HG03066 (cell line): ENCODE data around the gene GLIS1.

ENCODE experiments used
- ATAC-seq: cut with Tn5 transposase; IDR thresholded peaks from one replicate; pipeline ENCODE4 v1.9.1; 2021; ENCODE audit warnings: low read depth; ENCODE audit not compliant: unreplicated experiment

Gene GLIS1

GRCh38 chr1:53517109-53517508 lies 221.9 kb downstream of the GLIS1 start:
- no peak for ATAC-seq

DNA sequence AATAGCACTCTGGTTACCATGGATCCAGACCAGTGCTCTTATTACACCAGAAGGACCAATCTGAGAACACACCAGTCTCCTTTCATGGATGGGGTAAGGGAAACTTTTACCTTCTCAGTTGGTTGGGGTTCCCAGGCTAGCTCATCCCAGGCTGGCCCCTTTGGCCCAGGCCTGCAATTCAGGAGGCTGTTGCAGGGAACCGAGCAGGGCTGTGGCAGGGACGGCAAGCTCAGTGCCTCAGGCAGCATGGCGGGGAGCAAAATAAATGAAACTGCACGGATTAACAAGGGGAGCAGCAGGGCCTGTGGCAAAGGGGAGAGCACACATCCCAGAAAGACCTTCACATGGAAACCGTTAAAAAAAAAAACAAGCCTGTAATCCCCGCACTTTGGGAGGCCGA lies 222.8 kb downstream of the GLIS1 start:
- no peak for ATAC-seq

DNA sequence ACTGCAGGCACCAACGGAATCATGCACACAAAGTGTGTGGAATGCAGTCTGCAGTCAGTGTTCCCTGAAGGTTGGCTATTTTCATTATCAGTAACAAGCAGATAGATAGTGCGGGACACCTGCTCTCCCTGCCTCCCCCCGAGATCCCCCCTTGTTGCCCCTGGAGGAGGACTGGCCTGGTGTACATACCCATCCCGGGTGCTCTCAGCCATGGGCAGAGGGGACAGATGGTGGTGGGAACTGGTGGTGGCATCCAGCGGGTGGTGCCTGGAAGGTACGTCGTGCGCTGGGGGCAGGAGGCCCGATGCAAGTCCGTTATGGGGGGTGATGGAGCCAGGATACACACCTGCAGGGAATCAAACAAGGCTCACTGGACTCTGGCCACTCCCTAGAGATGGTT lies 224.5 kb downstream of the GLIS1 start:
- ATAC-seq = no peak

DNA sequence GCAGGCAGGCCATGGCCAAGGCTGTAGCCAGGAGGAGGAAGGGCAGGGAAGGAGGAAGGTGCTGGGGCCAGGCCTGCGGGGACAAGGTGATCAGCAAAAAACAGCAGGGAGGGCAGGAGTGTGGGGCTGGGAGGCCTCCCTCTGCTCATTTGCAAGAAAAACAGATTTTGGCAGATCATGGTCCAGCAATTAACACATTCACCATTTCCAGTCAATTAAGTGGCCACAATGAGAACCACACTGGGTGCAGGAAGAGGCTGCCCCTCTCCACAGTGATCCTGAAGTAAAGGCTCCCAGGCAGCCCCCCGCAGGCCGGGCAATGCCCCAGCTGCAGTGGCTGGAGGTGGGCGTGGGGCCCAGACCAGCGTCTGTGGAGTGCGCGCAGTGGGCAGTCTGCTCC lies 225.1 kb downstream of the GLIS1 start:
- ATAC-seq = no peak

DNA sequence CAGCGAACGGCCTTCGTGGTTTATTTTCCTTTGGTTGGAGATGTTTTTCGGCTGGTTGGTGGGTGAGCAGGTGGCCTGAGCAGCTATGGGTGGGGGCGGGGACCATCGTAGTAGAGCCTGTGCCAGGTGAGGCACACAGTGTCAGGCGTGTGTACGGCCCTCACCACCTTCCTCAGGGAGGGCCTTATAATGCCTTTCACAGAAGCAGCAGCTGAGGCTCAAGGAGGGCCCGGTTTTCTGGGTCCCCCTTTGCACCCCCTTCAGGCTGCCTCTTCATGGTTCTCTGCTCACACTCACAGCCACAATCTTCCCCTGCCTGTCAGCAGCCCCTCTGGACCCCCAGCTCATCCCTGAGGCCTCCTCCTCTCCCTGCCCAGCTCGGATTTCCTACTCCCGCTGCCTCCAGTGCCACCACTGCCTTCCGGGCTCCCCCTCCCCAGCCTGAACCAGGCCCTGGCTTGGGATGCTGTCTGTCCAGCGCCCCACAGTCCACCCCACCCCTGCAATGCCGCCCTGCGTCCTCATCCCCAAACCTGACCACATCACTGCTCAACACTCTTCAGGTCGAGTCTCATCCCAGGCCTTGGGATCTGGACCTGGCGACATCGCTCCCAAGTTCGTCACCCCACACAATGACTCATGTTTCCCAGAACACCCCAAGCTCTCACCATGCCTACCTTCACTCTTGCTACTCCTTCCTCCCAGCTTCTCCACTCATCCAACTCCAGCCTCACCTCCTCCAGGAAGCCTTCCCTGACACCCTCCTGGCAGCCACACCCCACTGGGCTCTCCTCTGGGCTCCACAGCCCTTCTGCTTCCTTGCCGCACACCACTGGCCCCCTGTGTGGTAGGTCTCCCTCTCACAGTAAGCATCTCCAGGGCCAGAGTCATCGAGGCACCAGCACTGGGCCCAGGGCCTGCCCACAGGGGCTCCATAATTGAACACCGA lies 225.9 kb downstream of the GLIS1 start:
- no peak for ATAC-seq

DNA sequence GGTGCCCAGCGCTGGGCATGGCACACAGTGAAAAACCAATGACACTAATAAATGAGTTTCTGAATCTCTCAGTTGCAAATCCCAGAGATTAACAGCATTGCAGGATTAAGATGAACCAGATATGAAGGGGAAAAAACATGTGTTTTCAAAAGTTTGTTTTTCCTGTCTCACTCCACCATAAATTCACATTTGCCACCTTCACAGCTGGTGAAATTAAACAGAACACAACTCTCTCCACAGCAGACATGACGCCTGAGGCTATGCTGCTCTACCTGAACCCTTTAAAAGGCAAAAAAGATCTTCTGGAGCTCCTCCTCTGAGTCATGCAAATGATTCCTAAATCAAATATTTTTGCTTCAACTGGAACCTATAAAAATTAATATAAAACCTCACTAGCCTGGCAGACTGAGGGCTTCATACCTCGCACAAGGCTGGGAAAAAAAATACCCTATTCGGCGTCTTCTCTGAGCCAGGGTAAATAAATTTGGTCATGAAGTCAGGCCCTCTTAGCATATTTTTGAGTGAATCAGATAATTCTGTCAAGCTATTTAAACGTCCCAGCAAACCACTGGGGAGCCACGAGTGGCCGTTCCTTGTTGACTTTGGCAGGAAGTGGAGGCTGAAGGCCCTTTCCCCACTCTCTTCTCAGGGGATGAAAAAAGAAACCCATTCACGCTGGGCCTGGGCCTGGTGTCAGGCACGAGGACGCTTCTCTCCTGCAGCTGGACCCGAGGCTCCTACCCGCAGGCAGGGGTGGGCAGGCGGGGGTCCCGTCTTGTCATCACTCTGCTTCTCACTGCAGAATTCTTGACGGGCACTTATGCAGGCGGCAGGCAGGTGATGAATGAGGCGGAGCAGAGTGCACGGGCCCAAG lies 226.8 kb downstream of the GLIS1 start:
- ATAC-seq = no peak

- no peak for ATAC-seq
These were observed 227.5 kb downstream of the GLIS1 start for GRCh38 chr1:53511323-53511932.

DNA sequence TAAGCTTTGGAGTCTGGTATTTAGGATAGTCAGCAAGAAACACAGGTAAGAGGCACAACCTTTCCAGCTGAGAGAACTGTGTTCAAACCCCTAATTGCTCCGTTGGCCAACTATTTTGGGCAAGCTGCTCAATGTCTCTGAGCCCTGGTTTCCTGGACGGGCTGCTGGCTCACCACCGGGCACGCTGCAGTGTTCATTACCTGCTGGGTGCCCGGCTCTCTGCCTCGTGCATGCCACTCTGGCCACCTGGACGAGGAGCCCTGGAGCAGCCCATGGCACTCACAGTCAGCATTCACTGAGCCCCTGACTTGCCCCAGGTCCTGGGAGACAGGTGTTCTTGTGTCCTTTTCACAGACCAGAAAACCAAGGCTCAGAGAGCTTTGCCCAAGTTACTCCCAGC lies 228.7 kb downstream of the GLIS1 start:
- ATAC-seq = no peak

- no peak for ATAC-seq
These were observed 229.2 kb downstream of the GLIS1 start for GRCh38 chr1:53509775-53510174.

- ATAC-seq = no peak
These were observed 229.8 kb downstream of the GLIS1 start for GRCh38 chr1:53508991-53509666.

GRCh38 chr1:53508056-53508990 lies 230.6 kb downstream of the GLIS1 start:
- no peak for ATAC-seq

GRCh38 chr1:53507116-53507820 lies 231.7 kb downstream of the GLIS1 start:
- no peak for ATAC-seq

GRCh38 chr1:53506355-53507050 lies 232.5 kb downstream of the GLIS1 start:
- no peak for ATAC-seq

DNA sequence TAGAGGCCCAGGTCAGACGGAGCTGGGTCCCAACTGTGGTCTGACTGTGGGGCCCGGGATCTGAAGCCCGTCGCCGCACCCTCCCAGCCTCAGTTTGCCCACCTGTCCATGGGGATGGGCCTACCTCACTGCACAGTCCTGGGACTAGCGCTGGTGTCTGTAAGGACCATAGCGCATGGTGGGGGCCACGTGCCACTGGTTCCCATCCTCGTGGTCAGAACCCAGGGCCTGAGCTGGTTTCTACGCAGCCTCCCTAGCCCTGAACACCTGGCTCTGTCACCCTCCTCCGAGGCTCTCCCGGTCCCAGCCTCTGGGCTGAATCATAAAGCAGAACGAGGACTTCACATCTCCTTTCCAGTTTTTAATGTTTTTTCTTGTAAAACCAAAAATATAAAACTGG lies 233.1 kb downstream of the GLIS1 start:
- no peak for ATAC-seq

GRCh38 chr1:53505401-53505800 lies 233.6 kb downstream of the GLIS1 start:
- no peak for ATAC-seq

- no peak for ATAC-seq
These were observed 234.1 kb downstream of the GLIS1 start for GRCh38 chr1:53504901-53505300.

DNA sequence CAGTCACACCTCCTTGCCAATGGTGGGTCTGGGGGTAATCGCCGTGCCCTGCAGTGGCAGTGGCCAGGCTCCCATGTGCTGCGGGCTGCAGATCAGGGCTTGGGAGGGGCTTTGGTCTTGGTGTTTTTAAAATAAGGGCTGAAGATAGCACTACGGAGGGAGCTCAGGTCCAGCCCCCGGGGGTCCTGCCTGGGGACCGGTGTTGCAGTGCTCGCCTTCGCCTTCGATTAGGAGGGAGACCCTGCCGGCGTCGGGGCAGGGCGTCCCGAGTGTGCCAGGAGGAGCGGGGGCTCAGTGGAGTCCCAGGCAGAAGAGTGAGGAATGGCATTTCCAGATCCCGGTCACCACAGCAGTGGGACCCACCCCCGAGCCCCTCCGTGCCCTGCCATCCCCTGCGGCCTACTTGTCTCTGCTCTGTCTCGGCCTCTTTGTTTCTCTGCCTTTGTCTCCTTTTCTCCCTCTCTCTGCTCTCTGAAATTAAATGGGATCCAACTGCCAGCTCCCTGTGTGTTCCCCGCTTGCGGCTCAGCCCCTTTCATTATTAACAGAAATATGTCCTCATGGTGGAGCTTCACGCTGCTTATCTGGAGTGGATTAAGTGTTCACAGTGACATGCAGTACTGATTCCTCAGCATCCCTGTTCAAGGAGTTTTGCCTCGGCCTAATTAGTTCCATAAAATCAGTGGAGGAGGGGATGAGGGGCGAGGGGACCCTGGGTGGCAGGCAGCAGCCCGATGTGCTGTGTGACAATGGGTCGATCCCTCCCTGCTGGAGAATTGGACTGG lies 235.3 kb downstream of the GLIS1 start:
- ATAC-seq = no peak
